Gastroesophageal sphincter (tissue), 4 donors: ENCODE results near the gene FGGY. TPM values are rescaled to one million over a fixed set of nuclear protein-coding genes. Genes with fewer than 3 reads are reported as not detected.

Experiments
- ATAC-seq: fragments of 150-250 bp; one replicate; pipeline ENCODE4 v1.9.1; 2016; ENCODE audit warnings: mild to moderate bottlenecking, moderate library complexity
- H3K27ac ChIP-seq, 4 donors: fragments of 200-600 bp; sonication (generic) in 3 of 4; 1 replicate in 3 of 4; 2 replicates in 1 of 4; pipeline ENCODE4 v1.5.1; 2016 to 2019
- H3K27me3 ChIP-seq: fragments of 200-600 bp; sonication (generic); one replicate; pipeline ENCODE4 v1.5.1; 2019
- H3K36me3 ChIP-seq, 2 donors: fragments of 200-600 bp; sonication (generic); one replicate each; pipeline ENCODE4 v1.5.1; 2019; ENCODE audit warnings: control low read depth in 1 of 2
- H3K4me1 ChIP-seq, 3 donors: fragments of 200-600 bp; sonication (generic); 1 replicate in 2 of 3; 2 replicates in 1 of 3; pipeline ENCODE4 v1.5.1; 2016 to 2019; ENCODE audit warnings: control low read depth in 2 of 3
- H3K4me3 ChIP-seq, 2 donors: fragments of 200-600 bp; sonication (generic); one replicate each; pipeline ENCODE4 v1.5.1; 2019; ENCODE audit warnings: mild to moderate bottlenecking in 1 of 2, moderate library complexity in 1 of 2
- H3K9me3 ChIP-seq, 3 donors: fragments of 200-600 bp; sonication (generic); one replicate each; pipeline ENCODE4 v1.5.1; 2017 to 2019; ENCODE audit warnings: control low read depth in 2 of 3
- EP300 ChIP-seq: sonication (generic); formaldehyde crosslinking; IDR thresholded peaks from one replicate; pipeline ENCODE4 v1.6.1; 2017; ENCODE audit warnings: antibody characterized with exemption, mild to moderate bottlenecking
- POLR2A ChIP-seq, 2 donors: fragments of 450-650 bp; IDR thresholded peaks; one replicate each; pipeline ENCODE4 v1.6.1; 2017; ENCODE audit warnings: antibody characterized with exemption in 2 of 2, mild to moderate bottlenecking in 2 of 2, moderate library complexity in 1 of 2
- POLR2AphosphoS5 ChIP-seq: sonication (generic); formaldehyde crosslinking; IDR thresholded peaks from one replicate; pipeline ENCODE4 v1.6.1; 2017; ENCODE audit warnings: antibody characterized with exemption
- WGBS, 2 donors: methylation state at CpG; one replicate each; pipeline ENCODE4 v1.1.5; 2018; ENCODE audit warnings: low coverage in 1 of 2; 5-methylcytosine and 5-hydroxymethylcytosine counted together
- total RNA-seq, 4 donors: library from RNA; depleted of rRNA; stranded (reverse); fragments of >200 nt; gene quantifications; one replicate each; pipeline ENCODE4 v1.1.0, GENCODE V29; 2016
- TF ChIP-seq, protein P1 (sequence below), 4 experiments: fragments of 200-600 bp in 2 of 4; fragments of 450-650 bp in 2 of 4; sonication (generic) in 1 of 4; IDR thresholded peaks; one replicate each; pipeline ENCODE4 v1.5.1; 2017 to 2019; ENCODE audit warnings: antibody characterized with exemption in 4 of 4, mild to moderate bottlenecking in 2 of 4, moderate library complexity in 2 of 4

FGGY gene
- total RNA-seq, 4 donors from 2014 or later, result 19.0 to 29.6 (median 25.2) TPM

- Histone ChIP-seq H3K36me3 (no peaks in the 10 kb centered on the region), H3K27me3 (no peaks in the 10 kb centered on the region), H3K9me3 (no peaks in the 10 kb centered on the region), H3K4me3 (no peak overlapping the region), H3K27ac (no peak overlapping the region), H3K4me1 (no peaks in the 10 kb centered on the region)
- TF ChIP-seq EP300 (no peak), POLR2AphosphoS5 (no peak), POLR2A (IDR thresholded peaks at IDR 0.05) (no peak)
- TF ChIP-seq, protein P1, sequence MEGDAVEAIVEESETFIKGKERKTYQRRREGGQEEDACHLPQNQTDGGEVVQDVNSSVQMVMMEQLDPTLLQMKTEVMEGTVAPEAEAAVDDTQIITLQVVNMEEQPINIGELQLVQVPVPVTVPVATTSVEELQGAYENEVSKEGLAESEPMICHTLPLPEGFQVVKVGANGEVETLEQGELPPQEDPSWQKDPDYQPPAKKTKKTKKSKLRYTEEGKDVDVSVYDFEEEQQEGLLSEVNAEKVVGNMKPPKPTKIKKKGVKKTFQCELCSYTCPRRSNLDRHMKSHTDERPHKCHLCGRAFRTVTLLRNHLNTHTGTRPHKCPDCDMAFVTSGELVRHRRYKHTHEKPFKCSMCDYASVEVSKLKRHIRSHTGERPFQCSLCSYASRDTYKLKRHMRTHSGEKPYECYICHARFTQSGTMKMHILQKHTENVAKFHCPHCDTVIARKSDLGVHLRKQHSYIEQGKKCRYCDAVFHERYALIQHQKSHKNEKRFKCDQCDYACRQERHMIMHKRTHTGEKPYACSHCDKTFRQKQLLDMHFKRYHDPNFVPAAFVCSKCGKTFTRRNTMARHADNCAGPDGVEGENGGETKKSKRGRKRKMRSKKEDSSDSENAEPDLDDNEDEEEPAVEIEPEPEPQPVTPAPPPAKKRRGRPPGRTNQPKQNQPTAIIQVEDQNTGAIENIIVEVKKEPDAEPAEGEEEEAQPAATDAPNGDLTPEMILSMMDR (IDR thresholded peaks at IDR 0.05), result no peak
- no peak for ATAC-seq
- 94 to 95% methylated on average over 2 of the region's 2 CpGs for WGBS, 2 donors
Measured at GRCh38 chr1:59619557-59619956, 322.7 kb downstream of the FGGY start.

GRCh38 chr1:59625384-59625783, 328.5 kb downstream of the FGGY start:
- Histone ChIP-seq H3K9me3 (no peaks in the 10 kb centered on the region), H3K36me3 (no peaks in the 10 kb centered on the region), H3K4me1 (no peaks in the 10 kb centered on the region), H3K4me3 (no peak overlapping the region), H3K27ac (no peak overlapping the region), H3K27me3 (no peaks in the 10 kb centered on the region)
- TF ChIP-seq EP300, result no peak
- TF ChIP-seq, protein P1 (IDR thresholded peaks at IDR 0.05), result no peak
- TF ChIP-seq POLR2A (IDR thresholded peaks at IDR 0.05), result no peak
- TF ChIP-seq POLR2AphosphoS5, result no peak
- ATAC-seq, result no peak

GRCh38 chr1:59631561-59632255, 334.8 kb downstream of the FGGY start:
- WGBS, 2 donors, result 63 to 100% methylated on average over 1 of the region's 1 CpG
- H3K27ac ChIP-seq, result no peak overlapping the region
- ATAC-seq, result no peak
- no peak for TF ChIP-seq POLR2A (IDR thresholded peaks at IDR 0.05)
- TF ChIP-seq POLR2AphosphoS5, result no peak
- TF ChIP-seq, protein P1 (IDR thresholded peaks at IDR 0.05), result no peak
- TF ChIP-seq EP300, result no peak
- no peaks in the 10 kb centered on the region for H3K36me3 ChIP-seq
- H3K4me3 ChIP-seq, result no peak overlapping the region
- H3K27me3 ChIP-seq, result no peaks in the 10 kb centered on the region
- H3K4me1 ChIP-seq, result no peaks in the 10 kb centered on the region
- H3K9me3 ChIP-seq, result no peaks in the 10 kb centered on the region

GRCh38 chr1:59635097-59635496, 338.2 kb downstream of the FGGY start:
- WGBS, 2 donors, result 79 to 90% methylated on average over 2 of the region's 2 CpGs
- Histone ChIP-seq H3K27ac (no peak overlapping the region), H3K9me3 (no peaks in the 10 kb centered on the region), H3K27me3 (no peaks in the 10 kb centered on the region), H3K36me3 (no peaks in the 10 kb centered on the region), H3K4me1 (peaks cover 0 to 8% (median 6%) of the 10 kb centered on the region in 3 donors), H3K4me3 (no peak overlapping the region)
- ATAC-seq, result no peak
- no peak for TF ChIP-seq POLR2A (IDR thresholded peaks at IDR 0.05)
- no peak for TF ChIP-seq EP300
- TF ChIP-seq POLR2AphosphoS5, result no peak
- TF ChIP-seq, protein P1 (IDR thresholded peaks at IDR 0.05), result no peak

- Histone ChIP-seq H3K36me3 (no peaks in the 10 kb centered on the region), H3K4me3 (no peak overlapping the region), H3K4me1 (peaks cover 0 to 8% (median 6%) of the 10 kb centered on the region in 3 donors), H3K9me3 (no peaks in the 10 kb centered on the region), H3K27ac (peak overlapping the region in 1 of 4 donors; percentile 1), H3K27me3 (no peaks in the 10 kb centered on the region)
- WGBS, 2 donors, result 35 to 56% methylated on average over 1 to 2 of the region's 2 CpGs
- no peak for ATAC-seq
- no peak for TF ChIP-seq POLR2AphosphoS5
- no peak for TF ChIP-seq EP300
- TF ChIP-seq, protein P1 (IDR thresholded peaks at IDR 0.05), result peak in 1 of 4 experiments; percentile 21
- no peak for TF ChIP-seq POLR2A (IDR thresholded peaks at IDR 0.05)
Measured at GRCh38 chr1:59638231-59638711, 341.4 kb downstream of the FGGY start.
